HEK293T (cell line): ENCODE measurements around the gene PNRC1.

Experiments used
- ARNT ChIP-seq: fragments of 450-650 bp; IDR thresholded peaks from 2 replicates; pipeline ENCODE4 v1.6.1; 2017; ENCODE audit warnings: mild to moderate bottlenecking
- CTBP1 ChIP-seq: fragments of 450-650 bp; IDR thresholded peaks from 2 replicates; pipeline ENCODE4 v1.6.1; 2016; ENCODE audit warnings: borderline replicate concordance
- ELF4 ChIP-seq: fragments of 450-650 bp; IDR thresholded peaks from 2 replicates; pipeline ENCODE4 v1.6.1; 2017; ENCODE audit warnings: antibody characterized with exemption
- FOXA1 ChIP-seq: fragments of 450-650 bp; IDR thresholded peaks from 2 replicates; pipeline ENCODE4 v1.6.1; 2016; ENCODE audit warnings: mild to moderate bottlenecking
- FOXK2 ChIP-seq: fragments of 450-650 bp; IDR thresholded peaks from 2 replicates; pipeline ENCODE4 v1.6.1; 2016; ENCODE audit warnings: mild to moderate bottlenecking
- FOXM1 ChIP-seq: fragments of 450-650 bp; IDR thresholded peaks from 2 replicates; pipeline ENCODE4 v1.6.1; 2017; ENCODE audit warnings: mild to moderate bottlenecking, borderline replicate concordance
- HDGF ChIP-seq: fragments of 450-650 bp; IDR thresholded peaks from 2 replicates; pipeline ENCODE4 v1.6.1; 2017; ENCODE audit warnings: antibody characterized with exemption, borderline replicate concordance
- L3MBTL2 ChIP-seq: fragments of 450-650 bp; conservative IDR thresholded peaks from 2 replicates; pipeline ENCODE4 v1.6.1; 2016; ENCODE audit warnings: mild to moderate bottlenecking
- LEF1 ChIP-seq: fragments of 450-650 bp; IDR thresholded peaks from 2 replicates; pipeline ENCODE4 v1.6.1; 2017; ENCODE audit warnings: mild to moderate bottlenecking, borderline replicate concordance
- NFRKB ChIP-seq: fragments of 450-650 bp; IDR thresholded peaks from 2 replicates; pipeline ENCODE4 v1.6.1; 2016; ENCODE audit warnings: mild to moderate bottlenecking, moderate library complexity
- SP1 ChIP-seq: fragments of 450-650 bp; IDR thresholded peaks from 2 replicates; pipeline ENCODE4 v1.6.1; 2017
- SUZ12 ChIP-seq: fragments of 450-650 bp; IDR thresholded peaks from 2 replicates; pipeline ENCODE4 v1.6.1; 2016; ENCODE audit warnings: mild to moderate bottlenecking
- TARDBP ChIP-seq: fragments of 450-650 bp; IDR thresholded peaks from 2 replicates; pipeline ENCODE4 v1.6.1; 2016
- ZNF384 ChIP-seq: fragments of 450-650 bp; IDR thresholded peaks from 2 replicates; pipeline ENCODE4 v1.6.1; 2016

- TF ChIP-seq TARDBP, result no peak
- TF ChIP-seq ELF4, result no peak
- no peak for TF ChIP-seq FOXK2
- TF ChIP-seq L3MBTL2, result no peak
- no peak for TF ChIP-seq FOXA1
- no peak for TF ChIP-seq SP1
- no peak for TF ChIP-seq LEF1
- TF ChIP-seq NFRKB, result no peak
- no peak for TF ChIP-seq FOXM1
- TF ChIP-seq ZNF384, result no peak
- TF ChIP-seq SUZ12, result no peak
- no peak for TF ChIP-seq ARNT
- no peak for TF ChIP-seq CTBP1
- TF ChIP-seq HDGF, result no peak
These were observed 39.8 kb downstream of the PNRC1 start for GRCh38 chr6:89120371-89120770.
